GM12878 (cell line): Measurements from ENCODE around the gene ATL1. TPM values are rescaled to one million over a fixed set of nuclear protein-coding genes. Genes with fewer than 3 reads are reported as not detected.

Experiments used
- ATAC-seq: fragments of 200-7000 bp; cut with Tn5 transposase; 3 replicates; pipeline ENCODE4 v1.9.1; 2020; ENCODE audit warnings: mild to moderate bottlenecking, moderate library complexity
- BruUV-seq: library from RNA; stranded (reverse); fragments of 400-500 nt; replicated peaks from 2 replicates; lab custom pipeline; 2021; lab: Mats Ljungman, UMichigan
- CTCF ChIA-PET: fragments of 300-600 bp; sonication (Branson Sonifier 250); formaldehyde crosslinking; extraction: SDS; loops from one replicate; lab custom pipeline; 2021; ENCODE audit warnings: inconsistent platforms; lab: Yijun Ruan, JAX
- POLR2A ChIA-PET: fragments of 350-600 bp; formaldehyde crosslinking; extraction: SDS; loops from one replicate; lab custom pipeline; 2021; ENCODE audit warnings: inconsistent platforms; lab: Charles Lee
- RAD21 ChIA-PET: fragments of 300-600 bp; sonication (Branson Sonifier 250); formaldehyde crosslinking; loops from one replicate; lab custom pipeline; 2023; ENCODE audit warnings: antibody characterized with exemption; ENCODE audit not compliant: unreplicated experiment; lab: Charles Lee
- SMC1A ChIA-PET: fragments of 300-600 bp; sonication (Branson Sonifier 250); formaldehyde crosslinking; loops from one replicate; lab custom pipeline; 2023; ENCODE audit not compliant: unreplicated experiment, uncharacterized antibody; lab: Charles Lee
- DNase-seq: peaks from one replicate; pipeline ENCODE4 v3.0.0-alpha.2; 2011; ENCODE audit warnings: low read depth, low spot score
- FAIRE-seq: peaks from 3 replicates; lab custom pipeline; 2011; peaks lifted over from hg19 to GRCh38; lab: Jason Lieb, UNC
- H2AFZ ChIP-seq: 2 replicates; pipeline ENCODE4 v1.6.0; 2011; ENCODE audit warnings: low read depth, low read length, control low read depth; ENCODE audit not compliant: control insufficient read depth
- H3K27ac ChIP-seq: 2 replicates; pipeline ENCODE4 v1.5.1; 2011; ENCODE audit warnings: control low read depth; ENCODE audit not compliant: control insufficient read depth, insufficient read depth
- H3K27me3 ChIP-seq, 2 experiments: replicated peaks in 1 of 2; 2 replicates each; pipeline versions ENCODE4 v1.6.0 to v1.6.1; 2011; ENCODE audit warnings: low read length in 1 of 2; ENCODE audit not compliant: control insufficient read depth in 2 of 2, insufficient read depth in 2 of 2
- H3K36me3 ChIP-seq, 2 experiments: 2 replicates each; pipeline ENCODE4 v1.5.1; 2011; ENCODE audit warnings: low read length in 1 of 2; ENCODE audit not compliant: control insufficient read depth in 2 of 2, insufficient read depth in 2 of 2
- H3K4me1 ChIP-seq: 2 replicates; pipeline ENCODE4 v1.6.1; 2011; ENCODE audit warnings: mild to moderate bottlenecking, low read length, moderate library complexity, mixed read lengths; ENCODE audit not compliant: control insufficient read depth, insufficient read depth
- H3K4me2 ChIP-seq: 2 replicates; pipeline ENCODE4 v1.6.0; 2011; ENCODE audit warnings: control low read depth; ENCODE audit not compliant: control insufficient read depth, insufficient read depth
- H3K4me3 ChIP-seq: fragments of 200-600 bp; sonication (generic); 2 replicates; pipeline ENCODE4 v1.5.1; 2016
- H3K79me2 ChIP-seq: 2 replicates; pipeline ENCODE4 v1.6.0; 2011; ENCODE audit warnings: low read length; ENCODE audit not compliant: control insufficient read depth, insufficient read depth
- H3K9ac ChIP-seq: 2 replicates; pipeline ENCODE4 v1.8.0; 2011; ENCODE audit warnings: low read length, control low read depth, mixed read lengths; ENCODE audit not compliant: control insufficient read depth, insufficient read depth
- H3K9me3 ChIP-seq: replicated peaks from 3 replicates; pipeline ENCODE4 v1.5.1; 2011; ENCODE audit warnings: mild to moderate bottlenecking, low read length; ENCODE audit not compliant: control insufficient read depth, insufficient read depth
- H4K20me1 ChIP-seq: 2 replicates; pipeline ENCODE4 v1.6.0; 2011; ENCODE audit not compliant: control insufficient read depth, insufficient read depth
- BRCA1 ChIP-seq: IDR thresholded peaks from 2 replicates; pipeline ENCODE4 v1.6.1; 2011; ENCODE audit warnings: low read depth, low read length, improper control_type of control experiment
- CHD1 ChIP-seq: IDR thresholded peaks from 2 replicates; pipeline ENCODE4 v1.6.1; 2012; ENCODE audit warnings: low read depth, low read length, improper control_type of control experiment
- E4F1 ChIP-seq: fragments of 450-650 bp; IDR thresholded peaks from 2 replicates; pipeline ENCODE4 v1.6.1; 2018; ENCODE audit warnings: borderline replicate concordance, mild to moderate bottlenecking; ENCODE audit not compliant: partially characterized antibody
- ELK1 ChIP-seq: IDR thresholded peaks from 2 replicates; pipeline ENCODE4 v1.6.1; 2012; ENCODE audit warnings: low read depth, low read length, improper control_type of control experiment
- HSF1 ChIP-seq: fragments of 150-350 bp; IDR thresholded peaks from 2 replicates; pipeline ENCODE4 v1.6.1; 2014; ENCODE audit warnings: mild to moderate bottlenecking, low read depth, low read length
- IKZF1 ChIP-seq: fragments of 450-650 bp; conservative IDR thresholded peaks from 2 replicates; pipeline ENCODE4 v1.6.1; 2017; ENCODE audit warnings: antibody characterized with exemption, mild to moderate bottlenecking
- MTA3 ChIP-seq: IDR thresholded peaks from 2 replicates; pipeline ENCODE4 v1.6.1; 2012; ENCODE audit warnings: low read length, inconsistent platforms, borderline replicate concordance
- NFIC ChIP-seq: IDR thresholded peaks from 2 replicates; pipeline ENCODE4 v1.6.1; 2012; ENCODE audit warnings: low read depth, mild to moderate bottlenecking, inconsistent platforms, low read length, moderate library complexity
- NFYA ChIP-seq: IDR thresholded peaks from 2 replicates; pipeline ENCODE4 v1.6.1; 2011; ENCODE audit warnings: low read depth, mild to moderate bottlenecking, low read length, improper control_type of control experiment, borderline replicate concordance
- PKNOX1 ChIP-seq: fragments of 450-650 bp; IDR thresholded peaks from 2 replicates; pipeline ENCODE4 v1.6.1; 2016; ENCODE audit warnings: mild to moderate bottlenecking
- PML ChIP-seq: IDR thresholded peaks from 2 replicates; pipeline ENCODE4 v1.6.1; 2012; ENCODE audit warnings: low read length, inconsistent platforms
- RAD51 ChIP-seq: fragments of 450-650 bp; IDR thresholded peaks from 2 replicates; pipeline ENCODE4 v1.6.1; 2016; ENCODE audit warnings: moderate library complexity, mild to moderate bottlenecking, inconsistent platforms
- SIX5 ChIP-seq: IDR thresholded peaks from 2 replicates; pipeline ENCODE4 v1.6.1; 2011; ENCODE audit warnings: mild to moderate bottlenecking, low read depth, low read length, moderate library complexity; ENCODE audit not compliant: severe bottlenecking
- STAT3 ChIP-seq: IDR thresholded peaks from 2 replicates; pipeline ENCODE4 v1.6.1; 2011; ENCODE audit warnings: low read depth, low read length, improper control_type of control experiment
- TCF3 ChIP-seq: IDR thresholded peaks from 2 replicates; pipeline ENCODE4 v1.6.1; 2012; ENCODE audit warnings: low read depth, mild to moderate bottlenecking, low read length, borderline replicate concordance; ENCODE audit not compliant: insufficient read depth
- YBX1 ChIP-seq: fragments of 450-650 bp; IDR thresholded peaks from 2 replicates; pipeline ENCODE4 v1.6.1; 2016; ENCODE audit warnings: antibody characterized with exemption
- ZBED1 ChIP-seq: IDR thresholded peaks from 2 replicates; pipeline ENCODE4 v1.6.1; 2016; ENCODE audit warnings: borderline replicate concordance
- WGBS: methylation state at CpG from one replicate; pipeline ENCODE4 v1.1.6; 2016; ENCODE audit warnings: low lambda C conversion rate; ENCODE audit not compliant: insufficient replicate concordance, insufficient coverage; ENCODE audit errors: missing lambda C conversion rate; 5-methylcytosine and 5-hydroxymethylcytosine counted together
- in situ Hi-C: fragments of 300-500 bp; cut with MboI; formaldehyde crosslinking; loops from 9 replicates; pipeline ENCODE4 v1.14.3; 2018; ENCODE audit warnings: mixed read lengths
- intact Hi-C: fragments of 100-400 bp; cut with micrococcal nuclease; formaldehyde crosslinking; loops from one replicate; pipeline ENCODE4 v1.14.2; 2022; ENCODE audit not compliant: unreplicated experiment
- polyA plus RNA-seq, 11 experiments: library from polyadenylated mRNA; depleted of rRNA in 4 of 11; unstranded in 6 of 11; stranded (reverse) in 5 of 11; fragments of >200 nt; fragmentation: Nextera tagmentation in 4 of 11; fragmentation: Illumina TruSeq in 1 of 11; extraction: Ambion mirVana in 4 of 11; extraction: Trizol in 1 of 11; gene quantifications; 1 replicate in 1 of 11; 2 replicates in 10 of 11; pipeline versions ENCODE4 v1.2.1 to v1.2.3, GENCODE V29; 2011 to 2016; ENCODE audit warnings: inconsistent platforms in 2 of 11, missing spikeins in 2 of 11, low read depth in 1 of 11
- total RNA-seq, 4 experiments: library from RNA; depleted of rRNA in 3 of 4; stranded (reverse); fragments of >200 nt in 3 of 4; fragmentation: Illumina TruSeq in 1 of 4; extraction: Trizol in 1 of 4; gene quantifications; 2 replicates each; pipeline versions ENCODE4 v1.2.1 to v1.2.3, GENCODE V29; 2013 to 2021

ATL1 gene
- total and polyA plus RNA-seq, 10 of the 15 experiments (the other 5 are each of a cell fraction or from before 2014, with no cell fraction given) = 0.11 to 1.2 (median 0.58) TPM; not detected in 1

GRCh38 chr14:50533806-50534205 is 26.1 kb upstream of the ATL1 start (continued):
- TF ChIP-seq ELK1 (no peak), YBX1 (no peak), MTA3 (no peak), RAD51 (no peak), SIX5 (no peak), HSF1 (no peak), PML (no peak), NFIC (no peak)
- TF ChIP-seq, all 136 proteins: peak for 0

- in situ Hi-C loops = loop anchor here (5.0 kb wide), 1 partner anchor 682 kb away; the partner anchor contains the start of gene NEMF
- H3K27ac ChIP-seq = no peak overlapping the region
- SMC1A ChIA-PET = no interaction called here
- no peak for TF ChIP-seq NFYA
- TF ChIP-seq E4F1 = no peak
- TF ChIP-seq TCF3 = no peak
- TF ChIP-seq IKZF1 = no peak
- TF ChIP-seq ZBED1 = no peak
- TF ChIP-seq PKNOX1 = no peak
- TF ChIP-seq CHD1 = no peak
- TF ChIP-seq STAT3 = no peak
- no peak for TF ChIP-seq BRCA1
These were observed 25.5 kb upstream of the ATL1 start for GRCh38 chr14:50534416-50534815.

More at GRCh38 chr14:50534416-50534815, 25.5 kb upstream of the ATL1 start:
- peaks cover 10% of the 10 kb centered on the region for H3K4me1 ChIP-seq
- H3K79me2 ChIP-seq = peaks cover 20% of the 10 kb centered on the region
- 59% methylated on average over 3 of the region's 3 CpGs for WGBS
- H3K4me3 ChIP-seq = no peak overlapping the region
- H3K27me3 ChIP-seq = no peaks in the 10 kb centered on the region
- intact Hi-C loops = loop anchor here (5.0 kb wide), 2 partner anchors 302 to 902 kb away; partner anchors contain the start of gene SOS2
- no peak overlapping the region for H2AFZ ChIP-seq
- H3K9ac ChIP-seq = no peak overlapping the region
- ChIA-PET POLR2A (no interaction called here), CTCF (interaction anchor here (0.6 to 0.9 kb wide), 2 partner anchors 190 to 900 kb away, joined by 3 read pairs; no protein-coding TSS in a partner anchor), RAD21 (no interaction called here)
- H3K4me2 ChIP-seq = no peak overlapping the region
- no TSS peak for BruUV-seq
- ATAC-seq = no peak
- H3K9me3 ChIP-seq = no peaks in the 10 kb centered on the region; the same call in 1 of the 3 replicates
- no peaks in the 10 kb centered on the region for H4K20me1 ChIP-seq
- no peak for FAIRE-seq
- no peaks in the 10 kb centered on the region for H3K36me3 ChIP-seq
- DNase-seq = no peak
